HL-60 (cell line): Measurements from ENCODE around the gene COPS4.

Source experiments
- POLR2AphosphoS5 ChIP-seq: IDR thresholded peaks from 2 replicates; pipeline ENCODE4 v1.6.1; 2012; ENCODE audit warnings: low read depth
- TF ChIP-seq, protein P1 (sequence below): IDR thresholded peaks from 2 replicates; pipeline ENCODE4 v1.6.1; 2012; ENCODE audit warnings: low read depth; ENCODE audit not compliant: insufficient replicate concordance
- TF ChIP-seq, protein P2 (sequence below): IDR thresholded peaks from one replicate; pipeline ENCODE4 v1.5.1; 2011; ENCODE audit warnings: low read length, control low read depth, inconsistent platforms; ENCODE audit not compliant: insufficient read depth

DNA sequence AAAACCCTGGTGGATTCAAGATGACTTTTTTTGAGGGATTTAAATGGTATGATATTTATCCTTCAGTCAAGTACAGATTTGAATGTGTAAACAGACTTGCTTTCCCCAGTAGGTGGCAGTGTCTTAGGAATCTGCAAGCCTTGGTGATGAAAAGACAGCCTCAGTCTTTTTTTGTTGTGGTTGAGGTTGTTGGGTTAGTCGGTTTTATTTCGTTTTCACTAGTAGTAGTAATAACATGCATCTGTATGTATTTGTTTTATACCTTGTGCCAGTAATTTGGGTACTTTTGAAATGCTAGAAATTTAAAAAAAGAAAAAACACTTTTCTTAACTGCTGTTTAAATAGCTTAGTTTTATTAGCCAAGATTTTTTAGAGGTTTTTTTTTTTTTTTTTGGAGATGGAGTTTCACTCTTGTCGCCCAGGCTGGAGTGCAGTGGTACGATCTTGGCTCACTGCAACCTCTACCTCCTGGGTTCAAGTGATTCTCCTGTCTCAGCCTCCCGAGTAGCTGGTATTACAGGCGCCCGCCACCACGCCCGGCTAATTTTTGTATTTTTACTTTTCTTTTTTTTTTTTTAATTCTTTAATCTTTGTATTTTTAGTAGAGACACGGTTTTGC lies 39.2 kb downstream of the COPS4 start:
- TF ChIP-seq, protein P1, sequence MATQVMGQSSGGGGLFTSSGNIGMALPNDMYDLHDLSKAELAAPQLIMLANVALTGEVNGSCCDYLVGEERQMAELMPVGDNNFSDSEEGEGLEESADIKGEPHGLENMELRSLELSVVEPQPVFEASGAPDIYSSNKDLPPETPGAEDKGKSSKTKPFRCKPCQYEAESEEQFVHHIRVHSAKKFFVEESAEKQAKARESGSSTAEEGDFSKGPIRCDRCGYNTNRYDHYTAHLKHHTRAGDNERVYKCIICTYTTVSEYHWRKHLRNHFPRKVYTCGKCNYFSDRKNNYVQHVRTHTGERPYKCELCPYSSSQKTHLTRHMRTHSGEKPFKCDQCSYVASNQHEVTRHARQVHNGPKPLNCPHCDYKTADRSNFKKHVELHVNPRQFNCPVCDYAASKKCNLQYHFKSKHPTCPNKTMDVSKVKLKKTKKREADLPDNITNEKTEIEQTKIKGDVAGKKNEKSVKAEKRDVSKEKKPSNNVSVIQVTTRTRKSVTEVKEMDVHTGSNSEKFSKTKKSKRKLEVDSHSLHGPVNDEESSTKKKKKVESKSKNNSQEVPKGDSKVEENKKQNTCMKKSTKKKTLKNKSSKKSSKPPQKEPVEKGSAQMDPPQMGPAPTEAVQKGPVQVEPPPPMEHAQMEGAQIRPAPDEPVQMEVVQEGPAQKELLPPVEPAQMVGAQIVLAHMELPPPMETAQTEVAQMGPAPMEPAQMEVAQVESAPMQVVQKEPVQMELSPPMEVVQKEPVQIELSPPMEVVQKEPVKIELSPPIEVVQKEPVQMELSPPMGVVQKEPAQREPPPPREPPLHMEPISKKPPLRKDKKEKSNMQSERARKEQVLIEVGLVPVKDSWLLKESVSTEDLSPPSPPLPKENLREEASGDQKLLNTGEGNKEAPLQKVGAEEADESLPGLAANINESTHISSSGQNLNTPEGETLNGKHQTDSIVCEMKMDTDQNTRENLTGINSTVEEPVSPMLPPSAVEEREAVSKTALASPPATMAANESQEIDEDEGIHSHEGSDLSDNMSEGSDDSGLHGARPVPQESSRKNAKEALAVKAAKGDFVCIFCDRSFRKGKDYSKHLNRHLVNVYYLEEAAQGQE = no peak
- TF ChIP-seq, protein P2, sequence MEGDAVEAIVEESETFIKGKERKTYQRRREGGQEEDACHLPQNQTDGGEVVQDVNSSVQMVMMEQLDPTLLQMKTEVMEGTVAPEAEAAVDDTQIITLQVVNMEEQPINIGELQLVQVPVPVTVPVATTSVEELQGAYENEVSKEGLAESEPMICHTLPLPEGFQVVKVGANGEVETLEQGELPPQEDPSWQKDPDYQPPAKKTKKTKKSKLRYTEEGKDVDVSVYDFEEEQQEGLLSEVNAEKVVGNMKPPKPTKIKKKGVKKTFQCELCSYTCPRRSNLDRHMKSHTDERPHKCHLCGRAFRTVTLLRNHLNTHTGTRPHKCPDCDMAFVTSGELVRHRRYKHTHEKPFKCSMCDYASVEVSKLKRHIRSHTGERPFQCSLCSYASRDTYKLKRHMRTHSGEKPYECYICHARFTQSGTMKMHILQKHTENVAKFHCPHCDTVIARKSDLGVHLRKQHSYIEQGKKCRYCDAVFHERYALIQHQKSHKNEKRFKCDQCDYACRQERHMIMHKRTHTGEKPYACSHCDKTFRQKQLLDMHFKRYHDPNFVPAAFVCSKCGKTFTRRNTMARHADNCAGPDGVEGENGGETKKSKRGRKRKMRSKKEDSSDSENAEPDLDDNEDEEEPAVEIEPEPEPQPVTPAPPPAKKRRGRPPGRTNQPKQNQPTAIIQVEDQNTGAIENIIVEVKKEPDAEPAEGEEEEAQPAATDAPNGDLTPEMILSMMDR = peak; percentile 81
- no peak for TF ChIP-seq POLR2AphosphoS5
